Suprapubic skin (tissue), 4 donors: Measurements from ENCODE around the gene KRT36.

ENCODE experiments used
- CTCF ChIP-seq, 2 donors: fragments of 200-600 bp in 1 of 2; fragments of 450-650 bp in 1 of 2; sonication (generic) in 1 of 2; IDR thresholded peaks; one replicate each; pipeline ENCODE4 v1.5.1; 2016 to 2019; ENCODE audit warnings: antibody characterized with exemption in 2 of 2, mild to moderate bottlenecking in 1 of 2, moderate library complexity in 1 of 2
- EP300 ChIP-seq: sonication (generic); formaldehyde crosslinking; IDR thresholded peaks from one replicate; pipeline ENCODE4 v1.6.1; 2017; ENCODE audit warnings: antibody characterized with exemption
- POLR2A ChIP-seq, 2 donors: fragments of 450-650 bp; IDR thresholded peaks; one replicate each; pipeline ENCODE4 v1.6.1; 2017; ENCODE audit warnings: antibody characterized with exemption in 2 of 2, mild to moderate bottlenecking in 2 of 2, moderate library complexity in 2 of 2
- POLR2AphosphoS5 ChIP-seq, 3 donors: sonication (generic); formaldehyde crosslinking; IDR thresholded peaks; one replicate each; pipeline ENCODE4 v1.6.1; 2017; ENCODE audit warnings: antibody characterized with exemption in 3 of 3

GRCh38 chr17:41467561-41467960 lies 22.1 kb downstream of the KRT36 start:
- TF ChIP-seq CTCF (IDR thresholded peaks at IDR 0.05) = no peak
- TF ChIP-seq POLR2A (IDR thresholded peaks at IDR 0.05) = no peak
- TF ChIP-seq POLR2AphosphoS5 (IDR thresholded peaks at IDR 0.05) = no peak
- TF ChIP-seq EP300 = no peak
